Measurements from ENCODE around the gene IKBKG.
"Not testable (repeated sequence)": the region's sequence is repeated elsewhere in the genome, so short reads cannot be mapped to it uniquely, and the experiment has no call there.

The IKBKG gene

GRCh38 chrX:154548028-154548316, 552 bp downstream of the IKBKG start:
- DNase-seq (ENCODE audit: extremely low read depth, low read depth) = no peak
- TF ChIP-seq CTCF (IDR thresholded peaks at IDR 0.05; ENCODE audit: low read depth, low read length) = no peak

- DNase-seq (ENCODE audit: extremely low read depth, low read depth) = no peak
Observed at GRCh38 chrX:154549766-154550165, 2.3 kb downstream of the IKBKG start.

GRCh38 chrX:154552112-154552806, 4.8 kb downstream of the IKBKG start:
- DNase-seq (ENCODE audit: extremely low read depth, low read depth) = not testable (repeated sequence)

More at GRCh38 chrX:154549766-154550165, 2.3 kb downstream of the IKBKG start:
- no peak for TF ChIP-seq CTCF (IDR thresholded peaks at IDR 0.05; ENCODE audit: low read depth, low read length)

- DNase-seq (ENCODE audit: extremely low read depth, low read depth) = not testable (repeated sequence)
Observed at GRCh38 chrX:154558060-154558690, 10.8 kb downstream of the IKBKG start.

GRCh38 chrX:154558896-154559295, 11.5 kb downstream of the IKBKG start:
- not testable (repeated sequence) for DNase-seq (ENCODE audit: extremely low read depth, low read depth)

- not testable (repeated sequence) for DNase-seq (ENCODE audit: extremely low read depth, low read depth)
Observed at GRCh38 chrX:154560326-154560725, 12.9 kb downstream of the IKBKG start.

- not testable (repeated sequence) for DNase-seq (ENCODE audit: extremely low read depth, low read depth)
Observed at GRCh38 chrX:154562295-154562694, 14.9 kb downstream of the IKBKG start.

GRCh38 chrX:154570361-154570760, 22.9 kb downstream of the IKBKG start:
- not testable (repeated sequence) for DNase-seq (ENCODE audit: extremely low read depth, low read depth)

GRCh38 chrX:154573061-154573460, 25.6 kb downstream of the IKBKG start:
- DNase-seq (ENCODE audit: extremely low read depth, low read depth) = not testable (repeated sequence)

- not testable (repeated sequence) for DNase-seq (ENCODE audit: extremely low read depth, low read depth)
Observed at GRCh38 chrX:154575076-154575475, 27.7 kb downstream of the IKBKG start.

GRCh38 chrX:154582994-154583393, 35.6 kb downstream of the IKBKG start:
- not testable (repeated sequence) for DNase-seq (ENCODE audit: extremely low read depth, low read depth)

GRCh38 chrX:154584585-154585183, 37.3 kb downstream of the IKBKG start, which contains the start of gene CTAG1A:
Gene CTAG1A, plus strand, starts transcription at chrX:154585133. Its CDS starts 74 bp downstream, at chrX:154585207.
- DNase-seq (ENCODE audit: extremely low read depth, low read depth) = not testable (repeated sequence)

GRCh38 chrX:154590415-154590814, 43.0 kb downstream of the IKBKG start:
- DNase-seq (ENCODE audit: extremely low read depth, low read depth) = not testable (repeated sequence)

Data from AG09319 (cell line).